ENCODE measurements around the gene FGF14. TPM values are rescaled to one million over a fixed set of nuclear protein-coding genes. Genes with fewer than 3 reads are reported as not detected.

Gene FGF14
- total and polyA plus RNA-seq, 2 donors (not counting 3 experiments of a cell fraction or from before 2014, with no cell fraction given), result not detected

GRCh38 chr13:102374726-102375125 lies 27.1 kb downstream of the FGF14 start:
- no peak for DNase-seq (ENCODE audit: low read depth, low spot score)
- no peak overlapping the region for H3K4me3 ChIP-seq (replicated peaks in 1 of 3; ENCODE audit: insufficient read depth in 1 of 3, low read depth in 1 of 3, low read length in 3 of 3)
- no peaks in the 10 kb centered on the region for H3K79me2 ChIP-seq (ENCODE audit: control insufficient read depth, insufficient read depth, low read length)
- no peaks in the 10 kb centered on the region for H3K9me1 ChIP-seq (replicated peaks; ENCODE audit: control insufficient read depth, extremely low read depth, insufficient read depth, low read length)
- no peaks in the 10 kb centered on the region for H3K9me3 ChIP-seq (replicated peaks; ENCODE audit: control insufficient read depth, insufficient read depth, low read length)
- intact Hi-C loops (cut with micrococcal nuclease) (loop anchor here (10.0 kb wide), 1 partner anchor 230 kb away; no protein-coding TSS in a partner anchor), dilution Hi-C loops (cut with MboI; ENCODE audit: extremely low pct_ligation_motif_present, low sequenced_read_pairs) (no loop called here)
- no peak overlapping the region for H3K4me2 ChIP-seq (ENCODE audit: insufficient read depth, low read length)
- H3K27me3 ChIP-seq (ENCODE audit: control insufficient read depth in 2 of 2, insufficient read depth in 2 of 2, low read length in 2 of 2), result no peaks in the 10 kb centered on the region
- no peaks in the 10 kb centered on the region for H4K20me1 ChIP-seq (replicated peaks; ENCODE audit: control insufficient read depth, extremely low read depth, insufficient read depth, low read length)
- H3K27ac ChIP-seq (ENCODE audit: insufficient read depth, low read depth, low read length), result no peak overlapping the region
- H3K4me1 ChIP-seq (ENCODE audit: control insufficient read depth, extremely low read depth, insufficient read depth, low read length), result no peaks in the 10 kb centered on the region
- H2AFZ ChIP-seq (ENCODE audit: low read depth, low read length), result no peak overlapping the region
- POLR2A ChIA-PET, result no interaction called here
- CTCF ChIA-PET, result no interaction called here
- no peak overlapping the region for H3K9ac ChIP-seq (replicated peaks; ENCODE audit: extremely low read depth, insufficient read depth, low read length)
- no peak for TF ChIP-seq MYC (IDR thresholded peaks at IDR 0.05; ENCODE audit: low read depth, low read length)
- TF ChIP-seq GATA2 (IDR thresholded peaks at IDR 0.05; ENCODE audit: insufficient read depth, insufficient read length, low read depth, low read length), result no peak
- TF ChIP-seq MAX (IDR thresholded peaks at IDR 0.05; ENCODE audit: insufficient read depth, insufficient read length), result no peak
- TF ChIP-seq POLR2AphosphoS5 (IDR thresholded peaks at IDR 0.05; ENCODE audit: insufficient read depth, low read depth, low read length), result no peak
- no peak for FAIRE-seq
- H3K36me3 ChIP-seq (ENCODE audit: control insufficient read depth in 2 of 2, extremely low read depth in 1 of 2, insufficient read depth in 2 of 2, low read length in 2 of 2), result no peaks in the 10 kb centered on the region
- no TSS peak for BruUV-seq (replicated peaks)

DNA sequence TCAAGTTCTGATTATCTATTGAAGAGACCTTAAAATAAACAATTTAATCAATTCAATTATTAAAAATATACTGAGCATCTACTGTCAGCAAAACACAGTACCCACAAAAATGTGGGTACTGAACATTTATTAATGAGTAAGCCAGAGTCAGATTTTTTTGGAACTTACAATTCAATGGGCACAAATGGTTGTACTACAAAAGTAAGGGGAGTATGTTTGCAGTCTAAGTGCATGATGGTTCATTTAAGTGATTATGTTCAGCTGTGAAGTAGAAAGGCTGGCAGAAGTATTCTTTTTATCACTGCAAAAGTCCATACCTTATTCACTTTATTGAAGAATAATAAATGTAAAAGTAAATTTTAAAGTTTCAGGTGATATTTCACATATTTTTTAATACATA lies 27.6 kb downstream of the FGF14 start:
- no peak overlapping the region for H3K4me2 ChIP-seq (ENCODE audit: insufficient read depth, low read length)
- H3K4me1 ChIP-seq (ENCODE audit: control insufficient read depth, extremely low read depth, insufficient read depth, low read length), result no peaks in the 10 kb centered on the region
- H3K9me3 ChIP-seq (replicated peaks; ENCODE audit: control insufficient read depth, insufficient read depth, low read length), result no peaks in the 10 kb centered on the region
- ChIA-PET CTCF (no interaction called here), POLR2A (no interaction called here)
- dilution Hi-C loops (cut with MboI; ENCODE audit: extremely low pct_ligation_motif_present, low sequenced_read_pairs) (no loop called here), intact Hi-C loops (cut with micrococcal nuclease) (loop anchor here (10.0 kb wide), 1 partner anchor 229 kb away; no protein-coding TSS in a partner anchor)
- FAIRE-seq, result no peak
- no peak overlapping the region for H3K27ac ChIP-seq (ENCODE audit: insufficient read depth, low read depth, low read length)
- H3K9ac ChIP-seq (replicated peaks; ENCODE audit: extremely low read depth, insufficient read depth, low read length), result no peak overlapping the region
- TF ChIP-seq POLR2AphosphoS5 (IDR thresholded peaks at IDR 0.05; ENCODE audit: insufficient read depth, low read depth, low read length), result no peak
- TF ChIP-seq EZH2 (IDR thresholded peaks at IDR 0.05; ENCODE audit: borderline replicate concordance, low read depth, low read length, severe bottlenecking), result no peak
- no peak for TF ChIP-seq MAX (IDR thresholded peaks at IDR 0.05; ENCODE audit: insufficient read depth, insufficient read length)
- TF ChIP-seq FOS (IDR thresholded peaks at IDR 0.05; ENCODE audit: borderline replicate concordance, insufficient read depth, low read length), result no peak
- TF ChIP-seq GATA2 (IDR thresholded peaks at IDR 0.05; ENCODE audit: insufficient read depth, insufficient read length, low read depth, low read length), result no peak
- no peak for TF ChIP-seq JUN (IDR thresholded peaks at IDR 0.05; ENCODE audit: borderline replicate concordance, insufficient read depth, insufficient read length, low read depth)
- TF ChIP-seq, protein P1, sequence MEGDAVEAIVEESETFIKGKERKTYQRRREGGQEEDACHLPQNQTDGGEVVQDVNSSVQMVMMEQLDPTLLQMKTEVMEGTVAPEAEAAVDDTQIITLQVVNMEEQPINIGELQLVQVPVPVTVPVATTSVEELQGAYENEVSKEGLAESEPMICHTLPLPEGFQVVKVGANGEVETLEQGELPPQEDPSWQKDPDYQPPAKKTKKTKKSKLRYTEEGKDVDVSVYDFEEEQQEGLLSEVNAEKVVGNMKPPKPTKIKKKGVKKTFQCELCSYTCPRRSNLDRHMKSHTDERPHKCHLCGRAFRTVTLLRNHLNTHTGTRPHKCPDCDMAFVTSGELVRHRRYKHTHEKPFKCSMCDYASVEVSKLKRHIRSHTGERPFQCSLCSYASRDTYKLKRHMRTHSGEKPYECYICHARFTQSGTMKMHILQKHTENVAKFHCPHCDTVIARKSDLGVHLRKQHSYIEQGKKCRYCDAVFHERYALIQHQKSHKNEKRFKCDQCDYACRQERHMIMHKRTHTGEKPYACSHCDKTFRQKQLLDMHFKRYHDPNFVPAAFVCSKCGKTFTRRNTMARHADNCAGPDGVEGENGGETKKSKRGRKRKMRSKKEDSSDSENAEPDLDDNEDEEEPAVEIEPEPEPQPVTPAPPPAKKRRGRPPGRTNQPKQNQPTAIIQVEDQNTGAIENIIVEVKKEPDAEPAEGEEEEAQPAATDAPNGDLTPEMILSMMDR (IDR thresholded peaks at IDR 0.05; ENCODE audit: extremely low read depth in 1 of 2, insufficient read depth in 1 of 2, low read depth in 1 of 2, low read length in 2 of 2), result no peak
- no peak for TF ChIP-seq POLR2A (IDR thresholded peaks at IDR 0.05; ENCODE audit: low read depth, low read length)
- TF ChIP-seq MYC (IDR thresholded peaks at IDR 0.05; ENCODE audit: low read depth, low read length), result no peak
- no TSS peak for BruUV-seq (replicated peaks)
- H4K20me1 ChIP-seq (replicated peaks; ENCODE audit: control insufficient read depth, extremely low read depth, insufficient read depth, low read length), result no peaks in the 10 kb centered on the region
- no peak overlapping the region for H2AFZ ChIP-seq (ENCODE audit: low read depth, low read length)
- no peaks in the 10 kb centered on the region for H3K79me2 ChIP-seq (ENCODE audit: control insufficient read depth, insufficient read depth, low read length)
- H3K27me3 ChIP-seq (ENCODE audit: control insufficient read depth in 2 of 2, insufficient read depth in 2 of 2, low read length in 2 of 2), result no peaks in the 10 kb centered on the region
- H3K9me1 ChIP-seq (replicated peaks; ENCODE audit: control insufficient read depth, extremely low read depth, insufficient read depth, low read length), result no peaks in the 10 kb centered on the region
- no peaks in the 10 kb centered on the region for H3K36me3 ChIP-seq (ENCODE audit: control insufficient read depth in 2 of 2, extremely low read depth in 1 of 2, insufficient read depth in 2 of 2, low read length in 2 of 2)
- no peak for DNase-seq (ENCODE audit: low read depth, low spot score)
- H3K4me3 ChIP-seq (replicated peaks in 1 of 3; ENCODE audit: insufficient read depth in 1 of 3, low read depth in 1 of 3, low read length in 3 of 3), result no peak overlapping the region
